Lower leg skin (tissue), 4 donors: Measurements from ENCODE around the gene MGRN1. TPM values are rescaled to one million over a fixed set of nuclear protein-coding genes. Genes with fewer than 3 reads are reported as not detected.
A peak's percentile ranks its signal among the peaks of the same experiment; 100 is the strongest.

ENCODE experiments used
- DNase-seq, 2 donors: peaks; one replicate each; pipeline ENCODE4 v3.0.0-alpha.2; 2019; ENCODE audit warnings: low spot score in 2 of 2
- H3K4me3 ChIP-seq: fragments of 200-600 bp; sonication (generic); 2 replicates; pipeline ENCODE4 v1.5.1; 2017; ENCODE audit warnings: mild to moderate bottlenecking, low read depth; ENCODE audit not compliant: poor library complexity, severe bottlenecking
- CTCF ChIP-seq, 3 donors: fragments of 450-650 bp; IDR thresholded peaks; one replicate each; pipeline ENCODE4 v1.5.1; 2016; ENCODE audit warnings: antibody characterized with exemption in 3 of 3, mild to moderate bottlenecking in 3 of 3, moderate library complexity in 2 of 3
- POLR2A ChIP-seq, 2 donors: fragments of 450-650 bp; IDR thresholded peaks; one replicate each; pipeline ENCODE4 v1.6.1; 2016 to 2017; ENCODE audit warnings: antibody characterized with exemption in 2 of 2, mild to moderate bottlenecking in 1 of 2, moderate library complexity in 1 of 2
- WGBS, 2 donors: methylation state at CpG; one replicate each; pipeline ENCODE4 v1.1.5; 2018; 5-methylcytosine and 5-hydroxymethylcytosine counted together
- intact Hi-C: fragments of 100-400 bp; cut with DNase I; formaldehyde crosslinking; loops from one replicate; pipeline ENCODE4 v1.15.0; 2023; ENCODE audit warnings: low total_unique reads
- total RNA-seq, 4 donors: library from RNA; depleted of rRNA; stranded (reverse); fragments of >200 nt; gene quantifications; one replicate each; pipeline ENCODE4 v1.1.0, GENCODE V29; 2016

Gene MGRN1
- total RNA-seq, 4 donors from 2014 or later: 35.3 to 53.4 (median 40.1) TPM

DNA sequence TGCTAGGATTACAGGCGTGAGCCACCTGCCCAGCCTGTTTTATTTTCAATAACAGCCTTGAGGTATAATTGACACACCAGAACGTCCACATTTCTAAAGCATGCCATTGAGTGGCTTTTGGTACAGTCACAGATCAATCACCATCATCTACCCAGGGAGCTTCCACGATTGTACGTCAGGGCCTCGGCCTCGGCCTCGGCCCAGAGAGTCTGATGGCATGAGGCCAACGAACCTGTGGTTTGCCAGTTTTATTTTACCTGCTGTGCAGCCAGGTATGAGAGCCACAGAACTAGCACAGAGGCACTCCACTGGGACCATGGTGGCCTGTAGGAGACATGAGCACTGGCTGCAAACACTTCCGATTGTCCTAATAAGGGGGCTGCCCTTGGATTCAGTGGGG lies 18.3 kb upstream of the MGRN1 start:
- 49 to 52% methylated on average over 9 of the region's 9 CpGs for WGBS, 2 donors
- intact Hi-C loops: no loop called here
- no peak overlapping the region for H3K4me3 ChIP-seq
- DNase-seq: no peak
- TF ChIP-seq POLR2A (IDR thresholded peaks at IDR 0.05) (no peak), CTCF (IDR thresholded peaks at IDR 0.05) (no peak)

DNA sequence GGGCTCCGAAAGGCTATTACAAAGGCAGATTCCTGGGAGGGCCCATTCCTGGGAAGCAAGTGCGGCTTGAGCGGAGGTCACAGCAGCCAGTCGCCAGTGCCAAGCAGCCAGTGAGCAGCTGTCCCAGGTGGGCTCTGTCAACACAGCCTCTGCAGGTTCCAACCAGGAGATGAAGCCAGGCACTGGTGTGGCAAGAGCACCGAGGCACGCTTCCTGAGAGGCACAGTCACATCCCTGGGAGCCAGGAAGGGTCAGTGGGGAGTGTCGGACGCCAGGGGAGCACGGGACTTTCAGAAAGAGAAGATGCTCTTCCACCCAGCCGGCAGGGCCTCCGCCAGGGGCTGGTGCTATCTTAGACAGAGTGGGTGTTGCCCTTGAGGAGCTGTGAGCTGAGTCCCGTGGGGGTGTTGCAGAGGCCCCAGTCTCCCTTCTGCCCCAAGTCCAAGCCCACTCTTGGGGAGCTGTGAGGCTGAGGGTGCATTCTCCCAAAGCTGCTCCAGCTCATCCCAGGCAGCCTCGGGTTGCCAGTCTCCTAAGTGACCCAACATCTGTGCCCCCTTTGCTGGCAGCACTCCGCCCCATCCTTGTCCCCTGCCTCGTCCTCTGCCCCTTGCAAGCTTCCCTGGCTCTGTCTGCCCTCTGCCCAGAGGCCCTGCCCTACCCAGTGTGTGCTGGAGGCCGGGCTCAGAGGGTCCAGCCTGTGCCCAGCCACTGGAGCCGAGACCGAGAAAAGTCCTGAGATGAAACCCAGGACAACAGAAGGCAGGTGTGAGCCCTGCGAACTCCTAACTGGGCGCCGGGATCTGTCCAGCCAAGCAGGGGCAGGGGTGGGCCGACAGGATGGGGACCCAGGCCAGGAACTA lies 16.6 kb upstream of the MGRN1 start:
- intact Hi-C loops: no loop called here
- 93% methylated on average over 21 of the region's 22 CpGs for WGBS, 2 donors
- H3K4me3 ChIP-seq: no peak overlapping the region
- TF ChIP-seq CTCF (IDR thresholded peaks at IDR 0.05) (no peak), POLR2A (IDR thresholded peaks at IDR 0.05) (no peak)
- DNase-seq: peak in 1 of 2 donors; percentile 66

GRCh38 chr16:4608704-4608980 lies 16.0 kb upstream of the MGRN1 start:
- no peak for DNase-seq
- no peak for TF ChIP-seq CTCF (IDR thresholded peaks at IDR 0.05)
- WGBS, 2 donors: 82% methylated on average over 8 of the region's 8 CpGs
- intact Hi-C loops: no loop called here
- no peak overlapping the region for H3K4me3 ChIP-seq

- H3K4me3 ChIP-seq: no peak overlapping the region
- TF ChIP-seq POLR2A (IDR thresholded peaks at IDR 0.05) (no peak), CTCF (IDR thresholded peaks at IDR 0.05) (no peak)
- DNase-seq: no peak
- WGBS, 2 donors: 91% methylated on average over 40 to 44 of the region's 45 CpGs
- intact Hi-C loops: loop anchor here (2.0 kb wide), 1 partner anchor 47 kb away; no protein-coding TSS in a partner anchor
These were observed 15.2 kb upstream of the MGRN1 start for GRCh38 chr16:4609200-4610010.

DNA sequence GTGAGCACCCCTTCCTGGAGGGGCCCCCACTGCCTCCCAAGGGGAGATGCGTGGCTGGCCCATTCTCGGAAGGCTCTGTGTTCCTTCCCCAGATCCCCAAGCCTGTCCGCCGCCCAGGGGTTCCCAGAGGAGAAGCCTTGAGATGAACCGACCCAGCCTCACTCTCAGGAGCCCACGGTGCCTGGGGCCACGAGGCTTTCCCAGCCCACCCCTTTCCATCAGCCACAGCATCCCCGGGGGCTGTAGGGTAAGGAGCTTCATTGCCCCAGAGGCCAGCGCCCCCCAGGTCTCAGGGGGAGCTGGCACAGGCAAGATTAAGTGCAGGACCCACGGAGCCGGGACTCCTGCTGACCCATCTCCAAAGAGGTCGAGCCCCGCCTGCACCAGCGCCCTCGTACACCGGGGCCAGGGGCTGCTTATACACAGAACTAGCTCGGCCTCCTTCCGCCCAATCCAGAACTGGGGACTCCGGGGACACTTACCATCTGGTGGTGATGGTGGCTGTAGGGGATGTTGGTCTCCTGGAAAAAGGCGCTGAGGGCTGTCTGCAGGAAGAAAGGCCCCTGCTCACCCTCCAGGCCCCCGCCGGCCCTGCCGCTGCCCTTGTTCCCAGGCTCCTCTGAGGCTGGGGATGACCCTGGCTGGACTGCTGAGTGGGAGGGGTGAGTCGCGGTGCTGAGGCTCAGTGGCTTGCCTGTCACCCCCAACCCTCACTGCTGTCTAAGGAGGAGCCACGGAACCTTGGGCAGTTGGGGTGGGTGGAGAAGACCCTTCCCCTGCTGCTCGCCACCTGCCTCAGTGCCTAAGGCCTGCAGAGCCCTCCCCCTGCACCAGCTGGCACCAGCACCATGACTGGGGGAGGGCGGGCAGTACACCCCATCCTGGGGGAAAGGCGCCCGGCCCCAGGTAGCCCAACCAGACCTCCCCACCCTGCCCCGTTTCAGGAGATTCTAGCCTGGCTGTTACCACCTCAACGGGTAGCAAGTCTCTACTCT lies 14.3 kb upstream of the MGRN1 start:
- intact Hi-C loops: loop anchor here (2.0 kb wide), 1 partner anchor 48 kb away; no protein-coding TSS in a partner anchor
- DNase-seq: no peak
- no peak overlapping the region for H3K4me3 ChIP-seq
- TF ChIP-seq CTCF (IDR thresholded peaks at IDR 0.05) (no peak), POLR2A (IDR thresholded peaks at IDR 0.05) (no peak)
- 87 to 90% methylated on average over 24 to 31 of the region's 32 CpGs for WGBS, 2 donors
